K562 (cell line): ENCODE results near the gene CALY. TPM values are rescaled to one million over a fixed set of nuclear protein-coding genes. Genes with fewer than 3 reads are reported as not detected.

Source experiments
- ASH1L ChIP-seq: fragments of 450-650 bp; IDR thresholded peaks from 2 replicates; pipeline ENCODE4 v1.6.1; 2018; ENCODE audit warnings: borderline replicate concordance, mild to moderate bottlenecking, low read depth; ENCODE audit not compliant: partially characterized antibody
- CHD1 ChIP-seq: fragments of 200-600 bp; sonication (generic); IDR thresholded peaks from one replicate; pipeline ENCODE4 v1.6.1; 2012; ENCODE audit warnings: mild to moderate bottlenecking, moderate library complexity, low read length, inconsistent platforms
- ETS2 ChIP-seq: IDR thresholded peaks from 2 replicates; pipeline ENCODE4 v1.6.1; 2016; ENCODE audit warnings: borderline replicate concordance, missing genetic modification characterization, mild to moderate bottlenecking, moderate library complexity, missing compliant biosample characterization; ENCODE audit not compliant: poor library complexity, severe bottlenecking
- HCFC1 ChIP-seq: IDR thresholded peaks from 2 replicates; pipeline ENCODE4 v1.6.1; 2012; ENCODE audit warnings: low read depth, low read length, improper control_type of control experiment
- ID3 ChIP-seq, 2 experiments: fragments of 250-450 bp in 1 of 2; fragments of 450-650 bp in 1 of 2; sonication (Bioruptor Pico) in 1 of 2; IDR thresholded peaks; 2 replicates each; pipeline versions ENCODE4 v1.6.1 to v1.8.0; 2016 to 2021; ENCODE audit warnings: mild to moderate bottlenecking in 2 of 2, moderate library complexity in 2 of 2, missing compliant biosample characterization in 1 of 2, missing genetic modification characterization in 1 of 2
- KDM5B ChIP-seq: fragments of 200-600 bp; sonication (generic); IDR thresholded peaks from 2 replicates; pipeline ENCODE4 v1.6.1; 2012; ENCODE audit warnings: low read depth, mild to moderate bottlenecking, moderate library complexity, low read length, control low read depth, inconsistent platforms; ENCODE audit not compliant: insufficient replicate concordance
- KLF13 ChIP-seq: fragments of 450-650 bp; IDR thresholded peaks from 2 replicates; pipeline ENCODE4 v1.6.1; 2016; ENCODE audit warnings: missing genetic modification characterization, low read depth, mild to moderate bottlenecking, missing compliant biosample characterization, moderate library complexity, borderline replicate concordance
- MAZ ChIP-seq, 2 experiments: fragments of 450-650 bp in 1 of 2; sonication (generic) in 1 of 2; formaldehyde crosslinking; IDR thresholded peaks in 1 of 2; conservative IDR thresholded peaks in 1 of 2; 2 replicates each; pipeline versions ENCODE4 v1.4.0 to v1.5.0; 2020; ENCODE audit warnings: mild to moderate bottlenecking in 1 of 2, missing genetic modification reagents in 1 of 2
- PHF8 ChIP-seq: fragments of 200-600 bp; sonication (generic); IDR thresholded peaks from 2 replicates; pipeline ENCODE4 v1.6.1; 2012; ENCODE audit warnings: mixed run types, mild to moderate bottlenecking, inconsistent platforms, low read length, moderate library complexity, borderline replicate concordance
- RCOR1 ChIP-seq, 2 experiments: IDR thresholded peaks; 2 replicates each; pipeline ENCODE4 v1.6.1; 2012; ENCODE audit warnings: low read depth in 2 of 2, low read length in 2 of 2, borderline replicate concordance in 1 of 2, improper control_type of control experiment in 1 of 2
- RHOXF2B ChIP-seq: fragments of 250-450 bp; sonication (Bioruptor Pico); conservative IDR thresholded peaks from 2 replicates; pipeline ENCODE4 v1.5.1; 2021
- SP1 ChIP-seq: sonication (generic); formaldehyde crosslinking; IDR thresholded peaks from 2 replicates; pipeline ENCODE4 v1.8.1; 2022; ENCODE audit warnings: mild to moderate bottlenecking, missing genetic modification reagents
- SUPT5H ChIP-seq: fragments of 450-650 bp; IDR thresholded peaks from 2 replicates; pipeline ENCODE4 v1.6.1; 2016
- TEAD1 ChIP-seq, 2 experiments: fragments of 450-650 bp in 1 of 2; sonication (generic) in 1 of 2; formaldehyde crosslinking; IDR thresholded peaks; 2 replicates each; pipeline versions ENCODE4 v1.4.0 to v1.8.0; 2020 to 2022; ENCODE audit warnings: mild to moderate bottlenecking in 2 of 2, missing genetic modification reagents in 1 of 2
- YY1 ChIP-seq, 3 experiments: IDR thresholded peaks; 2 replicates each; pipeline ENCODE4 v1.6.1; 2011; ENCODE audit warnings: low read length in 2 of 3, mild to moderate bottlenecking in 2 of 3, moderate library complexity in 2 of 3, borderline replicate concordance in 1 of 3, control low read depth in 1 of 3, low read depth in 1 of 3; ENCODE audit not compliant: insufficient read depth in 3 of 3, insufficient replicate concordance in 2 of 3, control insufficient read depth in 1 of 3, insufficient read length in 1 of 3; ENCODE audit errors: extremely low read depth in 1 of 3
- ZNF217 ChIP-seq: sonication (generic); formaldehyde crosslinking; IDR thresholded peaks from 2 replicates; pipeline ENCODE4 v1.8.0; 2022; ENCODE audit warnings: mild to moderate bottlenecking, missing genetic modification reagents
- ZNF263 ChIP-seq: sonication (generic); formaldehyde crosslinking; IDR thresholded peaks from 2 replicates; pipeline ENCODE4 v1.8.0; 2022; ENCODE audit warnings: mild to moderate bottlenecking, missing genetic modification reagents, borderline replicate concordance
- ZNF277 ChIP-seq: fragments of 250-450 bp; sonication (Bioruptor Pico); IDR thresholded peaks from 2 replicates; pipeline ENCODE4 v1.8.0; 2022; ENCODE audit warnings: inconsistent platforms, mild to moderate bottlenecking, moderate library complexity, borderline replicate concordance
- ZNF740 ChIP-seq, 3 experiments: fragments of 200-800 bp in 1 of 3; sonication (Bioruptor generic) in 1 of 3; sonication (generic) in 1 of 3; formaldehyde crosslinking in 1 of 3; IDR thresholded peaks; 2 replicates each; pipeline versions ENCODE4 v1.6.1 to v1.8.0; 2016 to 2022; ENCODE audit warnings: mild to moderate bottlenecking in 2 of 3, missing compliant biosample characterization in 2 of 3, missing genetic modification characterization in 2 of 3, missing genetic modification reagents in 1 of 3
- polyA plus RNA-seq, 8 experiments: library from polyadenylated mRNA; depleted of rRNA in 4 of 8; stranded (reverse) in 5 of 8; unstranded in 3 of 8; fragments of >200 nt; fragmentation: Nextera tagmentation in 2 of 8; fragmentation: Illumina TruSeq in 1 of 8; extraction: Ambion mirVana in 2 of 8; extraction: Trizol in 1 of 8; gene quantifications; 2 replicates each; pipeline versions ENCODE4 v1.2.1 to v1.2.3, GENCODE V29; 2011 to 2014; ENCODE audit warnings: inconsistent platforms in 1 of 8, missing spikeins in 1 of 8
- total RNA-seq, 7 experiments: library from RNA; depleted of rRNA in 6 of 7; stranded (reverse); fragments of >200 nt in 6 of 7; fragmentation: Illumina TruSeq in 2 of 7; extraction: Trizol in 2 of 7; gene quantifications; 2 replicates each; pipeline versions ENCODE4 v1.2.1 to v1.2.3, GENCODE V29; 2011 to 2021; ENCODE audit warnings: low replicate concordance in 1 of 7

CALY gene
- total and polyA plus RNA-seq, 9 of the 15 experiments (the other 6 are each of a cell fraction or from before 2014, with no cell fraction given) = not detected

GRCh38 chr10:133373174-133374090 is 36.7 kb upstream of the CALY start, which contains the start of gene ECHS1 (continued):
- TF ChIP-seq RCOR1 (IDR thresholded peaks at IDR 0.05; ENCODE audit: borderline replicate concordance in 1 of 2, low read depth in 2 of 2, low read length in 2 of 2) (no peak), YY1 (IDR thresholded peaks at IDR 0.05; ENCODE audit: borderline replicate concordance in 1 of 3, control insufficient read depth in 1 of 3, extremely low read depth in 1 of 3, insufficient read depth in 3 of 3, insufficient read length in 1 of 3, insufficient replicate concordance in 2 of 3, low read depth in 1 of 3, low read length in 2 of 3) (peak; percentile 60 to 91 (median 81)), RHOXF2B (CRISPR knock-in tag) (no peak), PHF8 (peak; percentile 77; the same call in 1 of the 2 replicates), KDM5B (peak; percentile 79), MAZ (CRISPR knock-in tag; conservative IDR thresholded peaks at IDR 0.05 in 1 of 2, IDR thresholded peaks at IDR 0.05 in 1 of 2) (peak in 1 of 2 experiments; percentile 59; a peak in 2 of 4 replicates), SUPT5H (peak; percentile 77), ID3 (CRISPR knock-in tag; IDR thresholded peaks at IDR 0.05) (no peak), ID3 (tag; IDR thresholded peaks at IDR 0.05) (no peak), ASH1L (no peak), HCFC1 (0 out of 2 replicates have a peak, but pooled peaks have one; percentile 13), ZNF277 (no peak), CHD1 (no peak), SP1 (CRISPR knock-in tag) (0 out of 2 replicates have a peak, but pooled peaks have one; percentile 32), ETS2 (tag) (no peak), TEAD1 (CRISPR knock-in tag; IDR thresholded peaks at IDR 0.05) (no peak), ZNF263 (CRISPR knock-in tag) (no peak), KLF13 (peak; percentile 80; the same call in 1 of the 2 replicates), ZNF740 (CRISPR knock-in tag; IDR thresholded peaks at IDR 0.05) (no peak), ZNF740 (tag; IDR thresholded peaks at IDR 0.05) (no peak), ZNF217 (no peak)
